Natural killer cell (primary cell): Measurements from ENCODE around the gene ITPKB. TPM values are rescaled to one million over a fixed set of nuclear protein-coding genes. Genes with fewer than 3 reads are reported as not detected.

Experiments
- ATAC-seq, 3 donors: fragments of 150-1000 bp in 2 of 3; fragments of 200-7000 bp in 1 of 3; cut with Tn5 transposase; 1 replicate in 1 of 3; 2 replicates in 2 of 3; pipeline ENCODE4 v1.10.0; 2021; ENCODE audit warnings: mild to moderate bottlenecking in 2 of 3, moderate library complexity in 2 of 3
- DNase-seq, 2 donors: peaks; one replicate each; pipeline versions ENCODE4 v3.0.0 to v3.0.0-alpha.2; 2013 to 2021; ENCODE audit warnings: mixed read lengths in 1 of 2
- H3K27ac ChIP-seq: one replicate; pipeline ENCODE4 v1.5.1; 2013; ENCODE audit warnings: mild to moderate bottlenecking, low read length
- H3K27me3 ChIP-seq: one replicate; pipeline ENCODE4 v1.6.1; 2013; ENCODE audit warnings: low read length; ENCODE audit not compliant: control insufficient read depth, insufficient read depth
- H3K36me3 ChIP-seq: one replicate; pipeline ENCODE4 v1.6.1; 2013; ENCODE audit warnings: low read length; ENCODE audit not compliant: control insufficient read depth, insufficient read depth
- H3K4me1 ChIP-seq: one replicate; pipeline ENCODE4 v1.6.1; 2013; ENCODE audit warnings: low read length; ENCODE audit not compliant: control insufficient read depth, insufficient read depth
- H3K4me3 ChIP-seq: one replicate; pipeline ENCODE4 v1.5.1; 2013; ENCODE audit warnings: low read length
- H3K9me3 ChIP-seq: one replicate; pipeline ENCODE4 v1.6.1; 2013; ENCODE audit warnings: low read length; ENCODE audit not compliant: control insufficient read depth, insufficient read depth
- H3K27ac Mint-ChIP-seq, 2 donors: one replicate each; pipeline ENCODE4 v1.8.0; 2022; ENCODE audit warnings: mild to moderate bottlenecking in 2 of 2, mixed read lengths in 2 of 2, moderate library complexity in 1 of 2
- H3K27me3 Mint-ChIP-seq, 2 donors: one replicate each; pipeline ENCODE4 v1.8.0; 2022; ENCODE audit warnings: low read depth in 2 of 2, mixed read lengths in 2 of 2
- H3K36me3 Mint-ChIP-seq: one replicate; pipeline ENCODE4 v1.8.0; 2022; ENCODE audit warnings: mixed read lengths
- H3K4me1 Mint-ChIP-seq, 2 donors: one replicate each; pipeline ENCODE4 v1.8.0; 2022; ENCODE audit warnings: mixed read lengths in 2 of 2
- H3K4me3 Mint-ChIP-seq: one replicate; pipeline ENCODE4 v1.8.0; 2022; ENCODE audit warnings: mild to moderate bottlenecking, moderate library complexity, mixed read lengths
- H3K9me3 Mint-ChIP-seq, 2 donors: one replicate each; pipeline ENCODE4 v1.8.0; 2022; ENCODE audit warnings: mixed read lengths in 2 of 2
- WGBS: methylation state at CpG from one replicate; pipeline ENCODE4 v1.1.7; 2013; ENCODE audit warnings: missing lambda C conversion rate; ENCODE audit not compliant: insufficient coverage; 5-methylcytosine and 5-hydroxymethylcytosine counted together
- intact Hi-C: fragments of 100-400 bp; cut with micrococcal nuclease; formaldehyde crosslinking; loops from one replicate; pipeline ENCODE4 v1.14.2; 2022
- total RNA-seq, 4 donors: library from RNA; stranded (reverse); fragments of 120-200 nt in 1 of 4; gene quantifications; one replicate each; pipeline versions ENCODE4 v1.2.3 to v1.2.4, GENCODE V29; 2013 to 2022
- TF ChIP-seq, protein P1 (sequence below): fragments of 200-600 bp; IDR thresholded peaks from one replicate; pipeline ENCODE4 v1.8.0; 2022; ENCODE audit warnings: antibody characterized with exemption

ITPKB gene
- total RNA-seq, 3 donors from 2014 or later (not counting 1 experiment from before 2014, with no cell fraction given) = 92.2 to 133 (median 99.0) TPM

- Histone ChIP-seq H3K4me3 (no peak overlapping the region), H3K4me1 (peaks cover 84% of the 10 kb centered on the region), H3K27me3 (no peaks in the 10 kb centered on the region), H3K27ac (no peak overlapping the region), H3K36me3 (peaks cover 9% of the 10 kb centered on the region), H3K9me3 (no peaks in the 10 kb centered on the region)
- no peaks in the 10 kb centered on the region for H3K36me3 Mint-ChIP-seq
- H3K4me1 Mint-ChIP-seq = peaks cover 94 to 98% of the 10 kb centered on the region in 2 donors
- peak overlapping the region; percentile 97 to 99 for H3K27ac Mint-ChIP-seq
- no peak overlapping the region for H3K4me3 Mint-ChIP-seq
- no peaks in the 10 kb centered on the region for H3K9me3 Mint-ChIP-seq
- DNase-seq (no peak), ATAC-seq (no peak)
- H3K27me3 Mint-ChIP-seq = no peaks in the 10 kb centered on the region
- intact Hi-C loops = loop anchor here (5.0 kb wide), 1 partner anchor 33 kb away; no protein-coding TSS in a partner anchor
- 85% methylated on average over 11 of the region's 11 CpGs for WGBS
- TF ChIP-seq, protein P1, sequence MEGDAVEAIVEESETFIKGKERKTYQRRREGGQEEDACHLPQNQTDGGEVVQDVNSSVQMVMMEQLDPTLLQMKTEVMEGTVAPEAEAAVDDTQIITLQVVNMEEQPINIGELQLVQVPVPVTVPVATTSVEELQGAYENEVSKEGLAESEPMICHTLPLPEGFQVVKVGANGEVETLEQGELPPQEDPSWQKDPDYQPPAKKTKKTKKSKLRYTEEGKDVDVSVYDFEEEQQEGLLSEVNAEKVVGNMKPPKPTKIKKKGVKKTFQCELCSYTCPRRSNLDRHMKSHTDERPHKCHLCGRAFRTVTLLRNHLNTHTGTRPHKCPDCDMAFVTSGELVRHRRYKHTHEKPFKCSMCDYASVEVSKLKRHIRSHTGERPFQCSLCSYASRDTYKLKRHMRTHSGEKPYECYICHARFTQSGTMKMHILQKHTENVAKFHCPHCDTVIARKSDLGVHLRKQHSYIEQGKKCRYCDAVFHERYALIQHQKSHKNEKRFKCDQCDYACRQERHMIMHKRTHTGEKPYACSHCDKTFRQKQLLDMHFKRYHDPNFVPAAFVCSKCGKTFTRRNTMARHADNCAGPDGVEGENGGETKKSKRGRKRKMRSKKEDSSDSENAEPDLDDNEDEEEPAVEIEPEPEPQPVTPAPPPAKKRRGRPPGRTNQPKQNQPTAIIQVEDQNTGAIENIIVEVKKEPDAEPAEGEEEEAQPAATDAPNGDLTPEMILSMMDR = no peak
Observed at GRCh38 chr1:226685196-226685820, 53.8 kb downstream of the ITPKB start.

DNA sequence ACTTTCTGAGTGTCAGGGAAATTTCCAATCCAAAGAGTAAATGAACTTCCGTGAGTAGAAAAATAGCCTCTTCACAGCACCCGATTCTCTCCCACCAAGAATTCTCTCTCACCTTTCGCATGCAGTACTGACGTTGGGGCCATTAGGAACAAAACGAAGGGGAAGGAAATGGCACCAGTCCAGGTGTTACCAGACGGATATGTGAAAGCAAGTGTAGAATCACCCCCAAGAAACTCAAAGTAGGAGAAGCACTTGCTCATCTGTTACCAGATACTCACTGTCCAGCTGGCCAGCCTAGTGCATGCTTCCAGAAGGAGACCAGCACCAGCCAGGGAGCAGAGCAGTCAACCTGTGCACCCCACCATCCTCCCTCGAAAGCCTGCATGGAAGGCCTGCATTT is 55.1 kb downstream of the ITPKB start:
- ATAC-seq (no peak), DNase-seq (peak in 1 of 2 donors; percentile 50)
- TF ChIP-seq, protein P1 = no peak
- peaks cover 3% of the 10 kb centered on the region for H3K36me3 ChIP-seq
- H3K27me3 ChIP-seq = no peaks in the 10 kb centered on the region
- H3K4me1 ChIP-seq = peaks cover 93% of the 10 kb centered on the region
- peak overlapping the region; percentile 97 to 99 for H3K27ac Mint-ChIP-seq
- intact Hi-C loops = no loop called here
- no peaks in the 10 kb centered on the region for H3K9me3 Mint-ChIP-seq
- H3K27ac ChIP-seq = no peak overlapping the region
- WGBS = 57% methylated on average over 7 of the region's 7 CpGs
- no peaks in the 10 kb centered on the region for H3K27me3 Mint-ChIP-seq
- H3K4me3 Mint-ChIP-seq = peak overlapping the region; percentile 68
- H3K36me3 Mint-ChIP-seq = no peaks in the 10 kb centered on the region
- no peak overlapping the region for H3K4me3 ChIP-seq
- H3K4me1 Mint-ChIP-seq = peaks cover 96 to 99% of the 10 kb centered on the region in 2 donors
- H3K9me3 ChIP-seq = no peaks in the 10 kb centered on the region

GRCh38 chr1:226682871-226683814 is 55.9 kb downstream of the ITPKB start:
- H3K4me3 ChIP-seq = no peak overlapping the region
- H3K27me3 Mint-ChIP-seq = no peaks in the 10 kb centered on the region
- TF ChIP-seq, protein P1 = no peak
- H3K9me3 ChIP-seq = no peaks in the 10 kb centered on the region
- peak; percentile 35 to 55 (median 44) for ATAC-seq
- H3K9me3 Mint-ChIP-seq = no peaks in the 10 kb centered on the region
- no peaks in the 10 kb centered on the region for H3K27me3 ChIP-seq
- DNase-seq = peak in 1 of 2 donors; percentile 67
- no peaks in the 10 kb centered on the region for H3K36me3 Mint-ChIP-seq
- H3K4me1 Mint-ChIP-seq = peaks cover 98 to 99% of the 10 kb centered on the region in 2 donors
- intact Hi-C loops = no loop called here
- peaks cover 3% of the 10 kb centered on the region for H3K36me3 ChIP-seq
- WGBS = 66% methylated on average over 8 of the region's 9 CpGs
- H3K4me1 ChIP-seq = peaks cover 96% of the 10 kb centered on the region
- H3K4me3 Mint-ChIP-seq = peak overlapping the region; percentile 68
- H3K27ac Mint-ChIP-seq = peak overlapping the region; percentile 97 to 99
- H3K27ac ChIP-seq = peak overlapping the region; percentile 32
